Dermis microvascular lymphatic vessel endothelial cell (primary cell): ENCODE data around the gene JPH3. TPM values are rescaled to one million over a fixed set of nuclear protein-coding genes. Genes with fewer than 3 reads are reported as not detected.
"Not testable (repeated sequence)": the region's sequence is repeated elsewhere in the genome, so short reads cannot be mapped to it uniquely, and the experiment has no call there.

Experiments used
- DNase-seq, 2 donors: peaks; one replicate each; pipeline versions ENCODE4 v3.0.0 to v3.0.0-alpha.2; 2010; ENCODE audit warnings: low read depth in 2 of 2
- total RNA-seq: library from RNA; depleted of rRNA; stranded (reverse); fragments of >200 nt; gene quantifications from 2 replicates; pipeline ENCODE4 v1.2.1, GENCODE V29; 2014

The JPH3 gene
- total RNA-seq, 1 donor from 2014 or later: 0.64 TPM

GRCh38 chr16:87572959-87573358, 29.3 kb upstream of the JPH3 start:
- no peak for DNase-seq

- no peak for DNase-seq
These were observed 27.1 kb upstream of the JPH3 start for GRCh38 chr16:87575027-87575804.

GRCh38 chr16:87576171-87576570, 26.1 kb upstream of the JPH3 start:
- DNase-seq: no peak

- DNase-seq: not testable (repeated sequence)
These were observed 24.0 kb upstream of the JPH3 start for GRCh38 chr16:87578142-87578930.

GRCh38 chr16:87579691-87580090, 22.6 kb upstream of the JPH3 start:
- no peak for DNase-seq

- DNase-seq: no peak
These were observed 21.4 kb upstream of the JPH3 start for GRCh38 chr16:87580855-87581261.

GRCh38 chr16:87581857-87582215, 20.5 kb upstream of the JPH3 start:
- peak in 1 of 2 donors; percentile 96 for DNase-seq

GRCh38 chr16:87582216-87582965, 19.9 kb upstream of the JPH3 start:
- DNase-seq: peak; percentile 75 to 91

- DNase-seq: no peak
These were observed 19.4 kb upstream of the JPH3 start for GRCh38 chr16:87582966-87583325.

GRCh38 chr16:87583453-87584131, 18.7 kb upstream of the JPH3 start:
- peak in 1 of 2 donors; percentile 51 for DNase-seq

- peak; percentile 65 to 87 for DNase-seq
These were observed 18.0 kb upstream of the JPH3 start for GRCh38 chr16:87584271-87584670.

GRCh38 chr16:87584975-87585374, 17.3 kb upstream of the JPH3 start:
- DNase-seq: no peak

- no peak for DNase-seq
These were observed 16.7 kb upstream of the JPH3 start for GRCh38 chr16:87585442-87586200.

- peak in 1 of 2 donors; percentile 75 for DNase-seq
These were observed 16.0 kb upstream of the JPH3 start for GRCh38 chr16:87586201-87586782.

GRCh38 chr16:87587636-87588035, 14.7 kb upstream of the JPH3 start:
- no peak for DNase-seq

- DNase-seq: no peak
These were observed 10.1 kb upstream of the JPH3 start for GRCh38 chr16:87592018-87592712.

- DNase-seq: no peak
These were observed 8.5 kb upstream of the JPH3 start for GRCh38 chr16:87593710-87594258.

- no peak for DNase-seq
These were observed 6.6 kb upstream of the JPH3 start for GRCh38 chr16:87595712-87596111.

- no peak for DNase-seq
These were observed 4.9 kb upstream of the JPH3 start for GRCh38 chr16:87597324-87597830.
